Parathyroid adenoma (tissue), 2 donors: ENCODE measurements around the gene SV2A.

Source experiments
- H2AFZ ChIP-seq: fragments of 300-600 bp; sonication (generic); one replicate; pipeline ENCODE4 v1.7.0; 2017; ENCODE audit warnings: antibody characterized with exemption, mild to moderate bottlenecking
- H3K27ac ChIP-seq: fragments of 300-600 bp; sonication (generic); one replicate; pipeline ENCODE4 v1.7.0; 2017
- H3K27me3 ChIP-seq: fragments of 300-600 bp; sonication (generic); one replicate; pipeline ENCODE4 v1.7.0; 2017; ENCODE audit warnings: low read length; ENCODE audit not compliant: control insufficient read depth, insufficient read depth
- H3K36me3 ChIP-seq: fragments of 300-600 bp; sonication (generic); one replicate; pipeline ENCODE4 v1.7.0; 2017; ENCODE audit warnings: low read length; ENCODE audit not compliant: control insufficient read depth, insufficient read depth
- H3K4me1 ChIP-seq: fragments of 300-600 bp; sonication (generic); one replicate; pipeline ENCODE4 v1.7.0; 2017; ENCODE audit warnings: control low read depth
- H3K4me2 ChIP-seq: fragments of 300-600 bp; sonication (generic); one replicate; pipeline ENCODE4 v1.7.0; 2017; ENCODE audit warnings: low read length
- H3K4me3 ChIP-seq: fragments of 300-600 bp; sonication (generic); one replicate; pipeline ENCODE4 v1.7.0; 2017; ENCODE audit warnings: low read depth, low read length
- H3K79me2 ChIP-seq: fragments of 300-600 bp; sonication (generic); one replicate; pipeline ENCODE4 v1.7.0; 2017; ENCODE audit warnings: control low read depth
- H3K9ac ChIP-seq: fragments of 300-600 bp; sonication (generic); one replicate; pipeline ENCODE4 v1.7.0; 2017; ENCODE audit warnings: mild to moderate bottlenecking
- H3K9me3 ChIP-seq: fragments of 300-600 bp; sonication (generic); one replicate; pipeline ENCODE4 v1.7.0; 2017; ENCODE audit warnings: low read length; ENCODE audit not compliant: control insufficient read depth
- CTCF ChIP-seq: fragments of 300-600 bp; sonication (generic); IDR thresholded peaks from one replicate; pipeline ENCODE4 v1.7.0; 2017; ENCODE audit warnings: antibody characterized with exemption, mild to moderate bottlenecking
- donor health status: primary hyperparathyroidism.

Gene SV2A

GRCh38 chr1:149927563-149928400, 10.1 kb upstream of the SV2A start, which contains the start of gene SF3B4:
SF3B4 (minus strand) TSS chr1:149927803; CDS start chr1:149927759, 44 bp downstream.
- Histone ChIP-seq H3K36me3 (no peaks in the 10 kb centered on the region), H2AFZ (peak within 1 kb of the TSS; percentile 78), H3K27ac (peak within 1 kb of the TSS; percentile 99), H3K4me2 (peak within 1 kb of the TSS; percentile 71), H3K79me2 (peaks cover 7% of the 10 kb centered on the region), H3K4me1 (peaks cover 3% of the 10 kb centered on the region), H3K4me3 (peak within 1 kb of the TSS; percentile 81), H3K27me3 (no peaks in the 10 kb centered on the region), H3K9ac (peak within 1 kb of the TSS; percentile 67), H3K9me3 (no peaks in the 10 kb centered on the region)
- TF ChIP-seq CTCF, result peak; percentile 18

GRCh38 chr1:149927056-149927562, 9.5 kb upstream of the SV2A start:
- H3K9ac ChIP-seq, result peak overlapping the region; percentile 67
- H3K27ac ChIP-seq, result peak overlapping the region; percentile 99
- peaks cover 7% of the 10 kb centered on the region for H3K79me2 ChIP-seq
- peak overlapping the region; percentile 81 for H3K4me3 ChIP-seq
- no peaks in the 10 kb centered on the region for H3K27me3 ChIP-seq
- no peaks in the 10 kb centered on the region for H3K36me3 ChIP-seq
- peaks cover 3% of the 10 kb centered on the region for H3K4me1 ChIP-seq
- no peaks in the 10 kb centered on the region for H3K9me3 ChIP-seq
- no peak for TF ChIP-seq CTCF
- peak overlapping the region; percentile 71 for H3K4me2 ChIP-seq
- peak overlapping the region; percentile 78 for H2AFZ ChIP-seq

- TF ChIP-seq CTCF, result no peak
- Histone ChIP-seq H3K4me3 (peak overlapping the region; percentile 81), H2AFZ (no peak overlapping the region), H3K27ac (no peak overlapping the region), H3K4me2 (peak overlapping the region; percentile 21), H3K36me3 (no peaks in the 10 kb centered on the region), H3K9me3 (no peaks in the 10 kb centered on the region), H3K79me2 (peaks cover 7% of the 10 kb centered on the region), H3K4me1 (peaks cover 3% of the 10 kb centered on the region), H3K27me3 (no peaks in the 10 kb centered on the region), H3K9ac (no peak overlapping the region)
Observed at GRCh38 chr1:149926296-149926695, 8.7 kb upstream of the SV2A start.

GRCh38 chr1:149925751-149926150, 8.1 kb upstream of the SV2A start:
- Histone ChIP-seq H3K79me2 (peaks cover 7% of the 10 kb centered on the region), H3K27me3 (no peaks in the 10 kb centered on the region), H3K36me3 (no peaks in the 10 kb centered on the region), H3K27ac (no peak overlapping the region), H2AFZ (no peak overlapping the region), H3K4me2 (no peak overlapping the region), H3K4me1 (peaks cover 3% of the 10 kb centered on the region), H3K9me3 (no peaks in the 10 kb centered on the region), H3K4me3 (no peak overlapping the region), H3K9ac (no peak overlapping the region)
- TF ChIP-seq CTCF, result no peak
